Keratinocyte (primary cell): ENCODE measurements around the gene NSDHL. TPM values are rescaled to one million over a fixed set of nuclear protein-coding genes. Genes with fewer than 3 reads are reported as not detected.

Source experiments
- DNase-seq: peaks from one replicate; pipeline ENCODE4 v3.0.0-alpha.2; 2011; ENCODE audit warnings: low read depth, missing footprints, low spot score
- FAIRE-seq: peaks from 2 replicates; lab custom pipeline; 2011; peaks lifted over from hg19 to GRCh38; lab: Jason Lieb, UNC
- H2AFZ ChIP-seq: 2 replicates; pipeline ENCODE4 v1.6.0; 2012; ENCODE audit warnings: low read length, control low read depth, inconsistent platforms; ENCODE audit not compliant: control insufficient read depth
- H3K27ac ChIP-seq: 2 replicates; pipeline ENCODE4 v1.5.1; 2011; ENCODE audit warnings: low read length; ENCODE audit not compliant: control insufficient read depth, insufficient read depth
- H3K27me3 ChIP-seq: 3 replicates; pipeline ENCODE4 v1.6.0; 2011; ENCODE audit warnings: low read length; ENCODE audit not compliant: control insufficient read depth, insufficient read depth; ENCODE audit errors: extremely low read depth
- H3K36me3 ChIP-seq, 2 experiments: 2 replicates in 1 of 2; 3 replicates in 1 of 2; pipeline ENCODE4 v1.5.1; 2011; ENCODE audit warnings: low read length in 2 of 2, mild to moderate bottlenecking in 1 of 2; ENCODE audit not compliant: control insufficient read depth in 2 of 2, insufficient read depth in 2 of 2; ENCODE audit errors: extremely low read depth in 1 of 2
- H3K4me1 ChIP-seq: 3 replicates; pipeline ENCODE4 v1.5.1; 2011; ENCODE audit warnings: low read length; ENCODE audit not compliant: control insufficient read depth, insufficient read depth; ENCODE audit errors: extremely low read depth
- H3K4me2 ChIP-seq: 3 replicates; pipeline ENCODE4 v1.6.0; 2011; ENCODE audit warnings: low read depth, low read length; ENCODE audit not compliant: control insufficient read depth, insufficient read depth; ENCODE audit errors: extremely low read depth
- H3K4me3 ChIP-seq, 3 experiments: fragments of 200-600 bp in 1 of 3; sonication (generic) in 1 of 3; 2 replicates in 2 of 3; 3 replicates in 1 of 3; pipeline ENCODE4 v1.5.1; 2011 to 2016; ENCODE audit warnings: low read length in 3 of 3, mild to moderate bottlenecking in 3 of 3, control low read depth in 2 of 3, inconsistent platforms in 1 of 3, low read depth in 1 of 3, mixed read lengths in 1 of 3, mixed run types in 1 of 3, moderate library complexity in 1 of 3; ENCODE audit not compliant: control insufficient read depth in 2 of 3, insufficient read depth in 2 of 3; ENCODE audit errors: extremely low read depth in 1 of 3
- H3K79me2 ChIP-seq: 2 replicates; pipeline ENCODE4 v1.6.0; 2012; ENCODE audit warnings: low read length; ENCODE audit not compliant: control insufficient read depth, insufficient read depth
- H3K9ac ChIP-seq: 3 replicates; pipeline ENCODE4 v1.6.0; 2011; ENCODE audit warnings: low read length; ENCODE audit not compliant: control insufficient read depth, insufficient read depth; ENCODE audit errors: extremely low read depth
- H3K9me1 ChIP-seq: 3 replicates; pipeline ENCODE4 v1.6.0; 2011; ENCODE audit warnings: low read length; ENCODE audit not compliant: control insufficient read depth, insufficient read depth; ENCODE audit errors: extremely low read depth
- H3K9me3 ChIP-seq: 2 replicates; pipeline ENCODE4 v1.5.1; 2012; ENCODE audit warnings: low read depth, low read length; ENCODE audit not compliant: control insufficient read depth
- H4K20me1 ChIP-seq: 3 replicates; pipeline ENCODE4 v1.6.0; 2011; ENCODE audit warnings: low read length; ENCODE audit not compliant: control insufficient read depth, insufficient read depth; ENCODE audit errors: extremely low read depth
- CTCF ChIP-seq, 3 experiments: IDR thresholded peaks in 1 of 3; conservative IDR thresholded peaks in 1 of 3; optimal IDR thresholded peaks in 1 of 3; 2 replicates in 2 of 3; 3 replicates in 1 of 3; pipeline versions ENCODE3 to v1.5.1; 2011; ENCODE audit warnings: low read length in 3 of 3, mild to moderate bottlenecking in 3 of 3, moderate library complexity in 2 of 3, control low read depth in 1 of 3, inconsistent platforms in 1 of 3; ENCODE audit not compliant: insufficient read depth in 2 of 3; ENCODE audit errors: extremely low read depth in 1 of 3
- EZH2 ChIP-seq: IDR thresholded peaks from one replicate; pipeline ENCODE4 v1.6.1; 2012; ENCODE audit warnings: inconsistent platforms, mild to moderate bottlenecking, low read length, moderate library complexity
- dilution Hi-C: fragments of 300-500 bp; cut with MboI; formaldehyde crosslinking; loops from one replicate; pipeline ENCODE4 v1.7.0; 2020; ENCODE audit warnings: low sequenced_read_pairs; ENCODE audit not compliant: extremely low pct_ligation_motif_present
- polyA plus RNA-seq, 5 experiments: library from polyadenylated mRNA; depleted of rRNA in 3 of 5; stranded (reverse) in 3 of 5; stranded (forward) in 1 of 5; unstranded in 1 of 5; fragments of >200 nt; gene quantifications; 1 replicate in 1 of 5; 2 replicates in 3 of 5; 3 replicates in 1 of 5; pipeline versions ENCODE4 v1.2.1 to v1.2.3, GENCODE V29; 2011 to 2012; ENCODE audit warnings: missing spikeins in 2 of 5, low read depth in 1 of 5, low replicate concordance in 1 of 5

Gene NSDHL
- polyA plus RNA-seq, 1 donor (not counting 4 experiments of a cell fraction or from before 2014, with no cell fraction given), result 79.0 TPM

- H3K27ac ChIP-seq, result no peak overlapping the region
- H3K4me2 ChIP-seq, result no peak overlapping the region
- no peaks in the 10 kb centered on the region for H3K27me3 ChIP-seq
- H3K9ac ChIP-seq, result no peak overlapping the region
- TF ChIP-seq CTCF (optimal IDR thresholded peaks at IDR 0.05 in 1 of 3, IDR thresholded peaks at IDR 0.05 in 1 of 3, conservative IDR thresholded peaks at IDR 0.05 in 1 of 3; ENCODE audit: extremely low read depth in 1 of 3, insufficient read depth in 2 of 3, low read length in 3 of 3), result no peak
- no peak for TF ChIP-seq EZH2
- dilution Hi-C loops, result no loop called here
- H3K9me1 ChIP-seq, result no peaks in the 10 kb centered on the region
- no peak for DNase-seq
- no peak overlapping the region for H3K4me3 ChIP-seq
- H3K79me2 ChIP-seq, result no peaks in the 10 kb centered on the region
- H3K36me3 ChIP-seq, result no peaks in the 10 kb centered on the region
- H3K9me3 ChIP-seq, result no peaks in the 10 kb centered on the region
- peaks cover 17% of the 10 kb centered on the region for H3K4me1 ChIP-seq
- H2AFZ ChIP-seq, result no peak overlapping the region
- no peaks in the 10 kb centered on the region for H4K20me1 ChIP-seq
- FAIRE-seq, result no peak
Observed at GRCh38 chrX:152905081-152905420, 74.2 kb downstream of the NSDHL start.

- dilution Hi-C loops, result no loop called here
- H3K4me3 ChIP-seq, result no peak overlapping the region
- no peak overlapping the region for H2AFZ ChIP-seq
- H3K4me1 ChIP-seq, result peaks cover 2% of the 10 kb centered on the region
- TF ChIP-seq EZH2 (no peak), CTCF (optimal IDR thresholded peaks at IDR 0.05 in 1 of 3, IDR thresholded peaks at IDR 0.05 in 1 of 3, conservative IDR thresholded peaks at IDR 0.05 in 1 of 3; ENCODE audit: extremely low read depth in 1 of 3, insufficient read depth in 2 of 3, low read length in 3 of 3) (no peak)
- H3K27me3 ChIP-seq, result no peaks in the 10 kb centered on the region
- H3K9ac ChIP-seq, result no peak overlapping the region
- peaks cover 2% of the 10 kb centered on the region for H3K9me3 ChIP-seq
- no peak for DNase-seq
- H3K4me2 ChIP-seq, result no peak overlapping the region
- H3K9me1 ChIP-seq, result no peaks in the 10 kb centered on the region
- no peaks in the 10 kb centered on the region for H4K20me1 ChIP-seq
- H3K27ac ChIP-seq, result no peak overlapping the region
- H3K79me2 ChIP-seq, result no peaks in the 10 kb centered on the region
- no peak for FAIRE-seq
- H3K36me3 ChIP-seq, result no peaks in the 10 kb centered on the region
Observed at GRCh38 chrX:152907084-152907651, 76.3 kb downstream of the NSDHL start.
